ENCODE data around the gene ATP6V0C. TPM values are rescaled to one million over a fixed set of nuclear protein-coding genes. Genes with fewer than 3 reads are reported as not detected.

Gene ATP6V0C
- total RNA-seq, 4 donors from 2014 or later: 48.1 to 73.0 (median 61.1) TPM

GRCh38 chr16:2467528-2468232 is 46.1 kb upstream of the ATP6V0C start:
- Histone ChIP-seq H3K4me1 (peaks cover 0 to 56% (median 32%) of the 10 kb centered on the region in 4 donors), H3K27ac (peak overlapping the region; percentile 10 to 80 (median 47)), H3K36me3 (no peaks in the 10 kb centered on the region), H3K9me3 (no peaks in the 10 kb centered on the region), H3K27me3 (peaks cover 0 to 47% of the 10 kb centered on the region in 2 donors), H3K4me3 (peak overlapping the region; percentile 33 to 61 (median 35))
- WGBS, 2 donors: 1 to 2% methylated on average over 27 to 31 of the region's 80 CpGs
- peak; percentile 66 for DNase-seq (ENCODE audit: low spot score in 2 of 2)
- peak in 1 of 2 donors; percentile 26 for TF ChIP-seq EP300 (IDR thresholded peaks at IDR 0.05)
- TF ChIP-seq POLR2A (IDR thresholded peaks at IDR 0.05): peak; percentile 36 to 76
- TF ChIP-seq CTCF (IDR thresholded peaks at IDR 0.05): peak in 1 of 5 experiments; percentile 24

GRCh38 chr16:2468233-2468724 is 45.5 kb upstream of the ATP6V0C start:
- Histone ChIP-seq H3K27ac (peak overlapping the region in 3 of 4 donors; percentile 36 to 80 (median 48)), H3K27me3 (peaks cover 0 to 53% of the 10 kb centered on the region in 2 donors), H3K36me3 (no peaks in the 10 kb centered on the region), H3K4me3 (peak overlapping the region; percentile 33 to 61 (median 35)), H3K9me3 (no peaks in the 10 kb centered on the region), H3K4me1 (peaks cover 0 to 62% (median 33%) of the 10 kb centered on the region in 4 donors)
- WGBS, 2 donors: 2% methylated on average over 30 to 38 of the region's 38 CpGs
- no peak for DNase-seq (ENCODE audit: low spot score in 2 of 2)
- TF ChIP-seq CTCF (IDR thresholded peaks at IDR 0.05) (no peak), EP300 (IDR thresholded peaks at IDR 0.05) (no peak), POLR2A (IDR thresholded peaks at IDR 0.05) (no peak)

GRCh38 chr16:2468725-2469398 is 44.9 kb upstream of the ATP6V0C start:
- Histone ChIP-seq H3K36me3 (no peaks in the 10 kb centered on the region), H3K4me1 (peaks cover 0 to 67% (median 37%) of the 10 kb centered on the region in 4 donors), H3K4me3 (peak overlapping the region in 2 of 4 donors; percentile 35 to 61), H3K9me3 (no peaks in the 10 kb centered on the region), H3K27ac (peak overlapping the region in 1 of 4 donors; percentile 80), H3K27me3 (peaks cover 0 to 56% of the 10 kb centered on the region in 2 donors)
- TF ChIP-seq EP300 (IDR thresholded peaks at IDR 0.05): no peak
- TF ChIP-seq CTCF (IDR thresholded peaks at IDR 0.05): no peak
- no peak for TF ChIP-seq POLR2A (IDR thresholded peaks at IDR 0.05)
- no peak for DNase-seq (ENCODE audit: low spot score in 2 of 2)
- 7 to 18% methylated on average over 10 to 11 of the region's 14 CpGs for WGBS, 2 donors

- Histone ChIP-seq H3K4me3 (no peak overlapping the region), H3K27ac (peak overlapping the region in 1 of 4 donors; percentile 80), H3K4me1 (peaks cover 0 to 73% (median 39%) of the 10 kb centered on the region in 4 donors), H3K27me3 (peaks cover 0 to 56% of the 10 kb centered on the region in 2 donors), H3K36me3 (no peaks in the 10 kb centered on the region), H3K9me3 (no peaks in the 10 kb centered on the region)
- DNase-seq (ENCODE audit: low spot score in 2 of 2): no peak
- 48 to 61% methylated on average over 11 to 16 of the region's 16 CpGs for WGBS, 2 donors
- TF ChIP-seq CTCF (IDR thresholded peaks at IDR 0.05): no peak
- TF ChIP-seq EP300 (IDR thresholded peaks at IDR 0.05): no peak
- no peak for TF ChIP-seq POLR2A (IDR thresholded peaks at IDR 0.05)
These were observed 44.1 kb upstream of the ATP6V0C start for GRCh38 chr16:2469399-2470233.
